Activated T-helper 9 cell treated with anti-CD3 and anti-CD28 coated beads, Interleukin-2, amount 50 U/mL, for 16 hours (primary cell): ENCODE data around the gene P2RX3.

Experiments
- DNase-seq: peaks from one replicate; pipeline ENCODE4 v3.0.0-alpha.2; 2020; ENCODE audit warnings: low read depth

The P2RX3 gene

DNA sequence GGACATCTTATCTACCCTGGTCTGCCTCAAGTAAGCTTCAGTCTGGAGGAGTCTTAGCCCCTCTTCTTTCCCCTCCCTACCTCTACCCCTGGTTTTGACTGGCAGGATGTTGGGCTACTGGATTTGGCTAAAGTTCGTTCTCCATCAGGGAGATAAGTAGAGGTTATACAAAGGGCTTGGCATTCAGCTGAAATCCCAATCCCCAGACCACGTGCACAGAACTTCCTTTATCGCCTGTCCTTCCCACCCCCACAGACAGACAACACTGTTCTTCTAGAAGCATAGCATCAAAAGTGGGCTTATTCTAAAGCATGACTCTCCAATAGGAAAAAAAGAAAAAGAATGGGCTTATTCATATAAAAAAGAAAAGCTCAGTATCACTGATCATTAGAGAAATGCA lies 35.0 kb downstream of the P2RX3 start:
- DNase-seq = no peak

DNA sequence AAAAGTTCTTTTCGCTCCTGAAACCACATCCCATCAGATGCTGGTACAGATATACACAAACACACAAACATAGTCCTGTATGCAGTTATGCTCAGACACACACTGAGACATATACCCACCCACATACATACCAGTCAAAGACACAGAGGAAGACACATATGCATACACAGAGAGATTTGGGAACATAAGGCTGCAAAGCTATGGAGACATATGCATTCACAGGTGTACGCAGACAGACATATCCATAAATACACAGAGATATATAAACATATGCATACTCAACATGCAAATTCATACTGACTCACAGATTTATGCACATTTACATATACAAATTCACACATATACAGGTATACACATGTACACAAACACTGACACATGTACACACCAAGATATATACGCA lies 36.8 kb downstream of the P2RX3 start:
- no peak for DNase-seq

- no peak for DNase-seq
Measured at GRCh38 chr11:57375490-57375889, 37.3 kb downstream of the P2RX3 start.

DNA sequence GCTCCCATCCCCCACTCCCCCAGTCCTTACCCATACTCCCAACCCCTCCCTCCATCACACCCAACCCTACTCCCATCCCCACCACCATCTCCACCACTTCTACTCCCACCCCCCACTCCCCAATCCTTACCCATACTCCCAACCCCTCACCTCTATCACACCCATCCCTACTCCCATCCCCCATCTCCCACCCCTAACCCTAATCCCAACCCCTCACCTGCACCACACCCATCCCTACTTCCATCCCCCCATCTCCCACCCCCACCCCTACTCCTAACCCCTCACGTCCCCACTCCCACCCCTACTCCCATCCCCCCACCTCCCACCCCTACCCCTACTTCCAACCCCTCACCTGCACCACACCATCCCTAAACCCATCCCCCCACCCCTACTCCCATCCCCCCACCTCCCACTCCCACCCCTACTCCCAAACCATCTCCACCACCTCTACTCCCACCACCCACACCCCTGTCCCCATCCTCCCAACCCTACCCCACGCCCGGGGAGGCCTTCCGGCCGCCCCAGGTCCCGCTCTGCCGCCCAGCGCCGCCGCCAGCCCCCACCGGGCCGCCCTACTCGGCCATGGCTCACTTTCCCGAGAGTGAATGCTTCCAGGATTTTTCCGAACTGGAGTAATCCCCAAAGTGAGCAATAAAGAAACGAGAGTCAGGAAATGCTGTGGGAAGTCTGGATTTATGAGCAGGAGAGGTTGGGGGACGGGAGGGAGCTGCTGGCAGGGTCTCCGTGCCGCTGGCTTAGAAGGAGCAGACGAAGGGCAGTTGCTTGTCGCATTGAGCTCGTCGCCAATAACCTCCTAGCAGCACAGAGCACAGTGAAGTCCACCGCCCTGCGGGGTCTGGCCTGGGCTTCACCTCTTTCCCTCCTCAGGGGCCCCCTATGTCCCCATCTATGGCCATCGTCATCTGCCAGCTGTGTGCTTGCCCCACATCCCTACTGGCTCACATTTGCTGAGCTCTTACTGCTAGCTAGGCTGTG lies 38.2 kb downstream of the P2RX3 start:
- DNase-seq = no peak

DNA sequence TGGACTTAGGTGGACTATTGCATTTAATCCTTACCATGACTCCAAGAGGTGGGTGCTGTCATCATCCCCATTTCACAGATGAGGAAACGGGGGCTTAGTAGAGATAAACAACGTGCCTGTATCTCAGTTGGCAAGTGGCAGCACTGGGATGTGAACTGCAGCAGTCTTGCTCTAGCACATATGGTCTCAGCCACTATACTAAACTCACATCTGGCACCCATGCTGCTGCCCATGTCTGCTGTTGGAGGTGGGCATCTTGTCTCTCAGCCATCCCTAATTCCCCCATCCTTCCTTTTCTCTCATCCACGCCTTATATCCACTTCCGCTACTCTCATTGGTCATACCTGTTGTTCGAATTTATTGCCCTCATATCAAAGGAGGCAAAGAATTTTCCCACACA lies 39.0 kb downstream of the P2RX3 start:
- DNase-seq = no peak

DNA sequence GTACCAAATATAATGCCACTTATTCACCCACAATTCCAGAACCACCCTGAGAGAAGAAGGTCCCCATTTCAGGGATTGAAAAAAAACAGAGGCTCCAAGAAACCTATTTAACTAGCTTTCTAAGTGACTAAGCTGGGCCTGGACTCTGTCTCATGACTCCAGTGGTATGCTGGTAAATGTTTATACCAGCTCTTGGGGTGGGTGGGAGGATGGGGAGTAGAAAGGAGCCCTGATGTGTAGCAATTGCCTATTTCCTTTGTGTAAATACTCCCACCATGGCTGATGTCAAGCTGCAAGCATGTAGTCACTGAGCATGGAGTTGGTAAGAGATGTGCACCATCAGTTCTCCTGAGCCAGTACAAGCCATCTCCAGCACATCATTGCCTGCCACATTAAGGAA lies 40.0 kb downstream of the P2RX3 start:
- no peak for DNase-seq

DNA sequence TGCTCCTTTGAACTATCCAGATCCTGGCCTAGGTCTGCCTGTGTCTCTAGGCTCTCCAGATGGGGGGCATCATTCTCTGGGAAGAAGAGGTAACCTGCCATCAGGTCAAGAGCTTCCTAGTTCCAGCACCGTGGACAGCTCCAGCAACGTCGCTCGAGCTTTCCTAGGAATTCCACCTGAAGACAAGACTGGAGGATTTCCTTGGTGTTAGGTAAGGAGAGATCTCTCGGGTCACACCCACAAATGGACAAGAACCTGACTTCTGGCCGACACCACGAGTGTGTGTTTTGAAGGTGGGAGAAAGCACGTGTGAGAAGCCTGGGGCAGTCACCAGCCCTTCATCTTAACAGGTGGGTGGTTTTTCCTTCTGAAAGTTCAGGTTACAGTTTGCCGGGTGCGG lies 41.6 kb downstream of the P2RX3 start:
- DNase-seq = no peak

- no peak for DNase-seq
Measured at GRCh38 chr11:57380975-57381374, 42.8 kb downstream of the P2RX3 start, which contains the start of gene PRG3. Gene PRG3 (minus strand): TSS chr11:57381150. CDS start chr11:57380708, 442 bp downstream.

DNA sequence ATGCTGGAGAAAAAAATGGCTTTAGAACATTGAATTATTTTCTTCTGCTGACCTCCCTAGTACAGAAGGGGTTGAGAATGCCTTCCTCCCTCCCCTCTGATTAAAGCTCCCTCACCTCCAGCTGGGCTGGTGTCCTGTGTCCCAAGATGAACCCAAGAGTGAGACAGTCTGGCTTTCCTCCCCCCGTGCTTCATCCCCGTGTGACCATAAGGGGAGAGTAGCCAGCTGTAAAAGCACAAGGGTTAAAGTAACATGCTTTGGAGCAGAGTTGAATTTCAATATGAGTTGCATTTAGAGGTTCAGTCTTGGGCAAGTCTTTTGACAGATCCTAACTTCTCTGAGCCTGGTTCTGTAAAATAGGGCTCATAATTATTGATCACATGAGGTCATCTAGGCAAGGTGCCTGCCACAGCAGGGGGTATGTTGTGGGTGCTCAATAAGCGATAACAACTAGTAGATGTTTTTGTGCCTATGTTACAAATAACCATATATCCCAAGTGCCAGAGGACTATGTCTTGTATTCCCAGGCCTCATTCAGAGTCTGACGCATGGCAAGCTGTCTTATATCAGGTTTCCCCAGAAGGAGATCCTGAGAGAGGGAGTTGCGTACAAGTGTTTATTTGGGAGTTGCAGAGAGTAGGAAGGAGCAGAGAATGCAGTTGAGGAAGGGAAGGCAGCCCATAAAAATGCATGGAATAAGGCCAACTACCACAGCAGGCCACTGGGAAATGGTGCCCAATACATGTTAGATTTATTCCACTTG lies 48.2 kb downstream of the P2RX3 start:
- DNase-seq = no peak

DNA sequence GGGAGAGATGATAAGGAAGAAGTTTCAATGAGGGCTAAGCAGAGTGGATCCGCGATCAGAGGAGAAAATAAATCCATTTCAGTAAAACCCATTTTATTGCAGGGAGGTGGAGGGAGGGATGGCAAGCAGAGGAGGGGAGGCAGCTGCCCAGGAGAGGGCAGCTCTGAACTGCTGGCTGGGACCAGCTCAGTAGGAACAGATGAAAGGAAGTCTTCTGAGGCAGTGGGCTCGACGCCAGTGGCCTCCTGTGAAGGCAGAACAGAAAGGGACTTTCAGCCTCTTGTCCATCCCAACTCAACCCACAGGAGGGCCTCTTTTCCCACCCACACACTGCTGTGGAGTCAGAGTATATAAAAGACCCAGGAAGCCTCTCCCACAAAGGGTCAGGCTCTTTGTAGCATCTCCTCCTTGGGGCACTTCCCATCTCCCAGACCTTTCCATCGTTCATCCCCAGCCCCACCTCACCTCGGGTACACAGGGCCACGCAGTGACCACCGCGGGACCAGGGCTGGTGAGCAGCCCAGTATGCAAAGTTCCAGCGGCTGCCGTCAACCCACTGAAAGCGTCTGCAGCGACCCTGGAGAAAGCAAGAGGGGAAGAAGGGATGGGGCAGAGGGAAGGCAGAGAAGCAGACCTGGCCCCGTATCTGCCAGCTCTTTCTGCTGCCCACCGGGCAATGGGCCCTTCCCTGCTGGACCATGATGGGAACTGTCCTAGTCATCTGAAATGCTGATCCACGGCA lies 49.3 kb downstream of the P2RX3 start:
- DNase-seq = no peak

DNA sequence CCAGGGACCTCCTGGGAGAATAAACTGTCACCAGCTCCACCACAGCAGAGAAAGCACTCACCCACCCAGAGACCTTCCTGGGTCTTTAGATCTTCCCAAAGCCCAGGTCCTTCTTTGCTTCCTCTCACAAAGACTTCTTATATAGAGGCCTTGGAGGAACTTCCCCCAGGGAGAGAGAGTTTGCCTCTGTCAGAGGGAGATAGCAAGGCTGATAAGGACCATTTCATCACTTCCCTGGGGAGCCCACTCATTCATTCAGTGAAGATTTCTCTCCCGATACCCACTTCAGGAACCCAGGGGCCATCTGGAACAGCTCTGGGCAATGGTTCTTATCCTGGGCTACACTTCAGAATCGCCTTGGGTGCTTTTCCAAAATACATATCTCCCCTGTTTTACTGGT lies 52.4 kb downstream of the P2RX3 start, which contains the start of gene PRG2:
Gene PRG2 (minus strand): TSS at position 116 of the 400 bp plus-strand sequence. CDS start 706 bp downstream, outside the sequence.
- DNase-seq = no peak

GRCh38 chr11:57391111-57391510 lies 53.0 kb downstream of the P2RX3 start:
- DNase-seq = no peak

DNA sequence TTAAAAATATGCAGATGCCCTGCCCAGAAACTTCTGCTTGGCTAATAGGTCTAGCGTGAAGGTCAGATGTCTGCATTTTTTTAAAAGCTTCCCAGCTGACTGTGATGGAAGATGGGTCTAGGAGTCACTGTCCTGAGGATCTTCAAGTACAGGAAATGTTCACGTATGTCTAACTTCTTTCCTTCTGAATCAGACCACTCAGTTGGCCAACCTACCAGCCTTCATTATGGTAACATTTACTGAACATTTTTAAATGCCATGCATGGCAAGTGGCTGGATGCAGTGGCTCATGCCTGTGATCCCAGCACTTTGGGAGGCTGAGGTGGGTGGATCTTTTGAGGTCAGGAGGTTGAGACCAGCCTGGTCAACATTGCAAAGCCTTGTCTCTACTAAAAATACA lies 53.4 kb downstream of the P2RX3 start:
- DNase-seq = no peak

GRCh38 chr11:57392066-57392762 lies 54.1 kb downstream of the P2RX3 start:
- DNase-seq = no peak

- DNase-seq = no peak
Measured at GRCh38 chr11:57392763-57393105, 54.6 kb downstream of the P2RX3 start.

GRCh38 chr11:57394203-57394965 lies 56.2 kb downstream of the P2RX3 start:
- DNase-seq = no peak

DNA sequence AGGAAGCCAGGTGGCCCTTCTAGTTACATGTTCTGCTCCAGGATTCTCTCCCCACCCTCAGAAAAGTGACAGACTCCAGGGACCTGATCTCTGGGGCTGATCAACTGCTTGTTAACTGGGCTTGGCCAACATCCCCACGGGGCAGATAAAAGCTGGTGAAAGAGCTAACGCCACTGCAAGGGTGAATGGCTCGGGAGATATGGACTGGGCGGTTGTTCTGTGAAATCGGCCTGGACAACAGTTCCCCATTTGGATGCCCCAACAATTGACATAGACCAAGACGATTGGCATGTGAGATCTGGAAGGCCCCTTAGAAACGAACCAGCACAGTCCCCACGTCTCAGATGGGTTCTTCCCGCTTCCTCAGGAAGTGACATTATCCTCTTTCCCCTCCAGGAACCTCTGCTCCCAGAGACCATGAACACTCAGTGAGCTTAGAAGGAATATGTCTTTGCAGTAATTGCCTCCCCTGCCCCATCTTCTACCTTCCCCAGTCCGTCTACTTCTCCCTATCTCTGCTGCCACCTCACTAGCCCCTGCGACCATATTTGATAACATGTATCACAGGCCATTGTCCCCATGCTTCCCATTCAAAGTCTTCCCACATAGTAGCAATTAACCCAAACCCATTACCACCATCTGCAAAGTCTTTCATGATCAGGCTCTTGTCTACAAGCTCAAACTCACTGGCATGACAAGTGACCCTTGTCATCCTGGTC lies 57.9 kb downstream of the P2RX3 start:
- no peak for DNase-seq

- no peak for DNase-seq
Measured at GRCh38 chr11:57396744-57397143, 58.6 kb downstream of the P2RX3 start.

DNA sequence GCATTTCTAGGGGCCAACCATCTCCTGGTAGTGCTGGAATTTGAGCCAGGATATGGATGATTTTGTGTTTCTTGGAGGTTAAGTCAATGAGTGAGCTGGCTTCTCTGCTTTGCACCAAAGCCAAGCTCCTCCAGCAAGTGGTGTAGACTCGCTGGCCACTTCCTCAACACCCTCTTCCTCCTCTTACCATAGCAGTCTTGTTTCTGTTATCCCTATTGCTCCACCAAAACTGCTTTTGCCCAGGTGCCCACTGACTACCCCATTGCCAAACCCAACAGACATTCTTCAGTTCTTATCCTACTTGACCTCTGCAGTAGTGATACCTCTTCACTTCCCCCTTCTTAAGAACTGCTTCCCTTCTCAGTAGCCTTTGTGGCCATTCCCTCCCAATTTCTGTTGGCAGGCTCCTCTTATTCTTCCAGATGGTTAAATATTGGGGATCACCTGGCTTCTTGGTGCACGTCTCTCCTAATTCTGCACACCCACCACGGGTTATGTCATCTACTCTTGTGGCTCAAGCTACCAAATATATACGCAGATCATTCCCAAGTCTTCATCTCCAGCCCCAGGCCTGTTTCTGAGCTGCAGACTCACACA lies 59.3 kb downstream of the P2RX3 start:
- no peak for DNase-seq

DNA sequence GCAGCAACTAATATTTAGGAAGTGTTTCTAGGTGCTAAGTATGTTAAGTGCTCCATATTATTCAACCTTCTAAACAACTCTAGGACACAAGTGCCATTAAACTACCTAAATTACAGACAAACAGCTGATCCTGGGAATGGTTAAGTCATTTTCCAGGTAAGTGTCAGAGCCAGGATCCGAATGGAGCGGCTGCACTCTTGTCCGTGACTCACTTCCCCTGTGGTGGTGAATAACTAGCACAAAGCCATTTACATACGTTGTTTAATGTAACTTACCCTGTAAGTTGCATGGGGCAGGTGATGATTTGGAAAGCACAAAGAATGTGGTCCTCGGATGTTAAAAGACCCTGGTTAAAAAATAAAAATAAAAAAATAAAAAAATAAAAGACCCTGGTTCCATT lies 61.1 kb downstream of the P2RX3 start:
- no peak for DNase-seq
